HEK293T (cell line): ENCODE data around the gene RNF114.

Source experiments
- CTCF ChIA-PET: fragments of 350-600 bp; formaldehyde crosslinking; extraction: SDS; loops from one replicate; lab custom pipeline; 2021; ENCODE audit warnings: antibody characterized with exemption, inconsistent platforms; lab: Yijun Ruan, JAX
- POLR2A ChIA-PET: fragments of 350-600 bp; formaldehyde crosslinking; extraction: SDS; loops from one replicate; lab custom pipeline; 2020; ENCODE audit warnings: antibody characterized with exemption, inconsistent platforms; lab: Yijun Ruan, JAX
- DNase-seq: peaks from one replicate; pipeline ENCODE4 v3.0.0; 2012; ENCODE audit warnings: mixed read lengths; ENCODE audit errors: extremely low spot score
- ARNT ChIP-seq: fragments of 450-650 bp; IDR thresholded peaks from 2 replicates; pipeline ENCODE4 v1.6.1; 2017; ENCODE audit warnings: mild to moderate bottlenecking
- BHLHE40 ChIP-seq: fragments of 450-650 bp; IDR thresholded peaks from 2 replicates; pipeline ENCODE4 v1.6.1; 2016; ENCODE audit warnings: mild to moderate bottlenecking, moderate library complexity, borderline replicate concordance
- CTBP1 ChIP-seq: fragments of 450-650 bp; IDR thresholded peaks from 2 replicates; pipeline ENCODE4 v1.6.1; 2016; ENCODE audit warnings: borderline replicate concordance
- ELF4 ChIP-seq: fragments of 450-650 bp; IDR thresholded peaks from 2 replicates; pipeline ENCODE4 v1.6.1; 2017; ENCODE audit warnings: antibody characterized with exemption
- FOXA1 ChIP-seq: fragments of 450-650 bp; IDR thresholded peaks from 2 replicates; pipeline ENCODE4 v1.6.1; 2016; ENCODE audit warnings: mild to moderate bottlenecking
- FOXK2 ChIP-seq: fragments of 450-650 bp; IDR thresholded peaks from 2 replicates; pipeline ENCODE4 v1.6.1; 2016; ENCODE audit warnings: mild to moderate bottlenecking
- FOXM1 ChIP-seq: fragments of 450-650 bp; IDR thresholded peaks from 2 replicates; pipeline ENCODE4 v1.6.1; 2017; ENCODE audit warnings: mild to moderate bottlenecking, borderline replicate concordance
- HDGF ChIP-seq: fragments of 450-650 bp; IDR thresholded peaks from 2 replicates; pipeline ENCODE4 v1.6.1; 2017; ENCODE audit warnings: antibody characterized with exemption, borderline replicate concordance
- L3MBTL2 ChIP-seq: fragments of 450-650 bp; conservative IDR thresholded peaks from 2 replicates; pipeline ENCODE4 v1.6.1; 2016; ENCODE audit warnings: mild to moderate bottlenecking
- LEF1 ChIP-seq: fragments of 450-650 bp; IDR thresholded peaks from 2 replicates; pipeline ENCODE4 v1.6.1; 2017; ENCODE audit warnings: mild to moderate bottlenecking, borderline replicate concordance
- NFRKB ChIP-seq: fragments of 450-650 bp; IDR thresholded peaks from 2 replicates; pipeline ENCODE4 v1.6.1; 2016; ENCODE audit warnings: mild to moderate bottlenecking, moderate library complexity
- PKNOX1 ChIP-seq: fragments of 450-650 bp; IDR thresholded peaks from 2 replicates; pipeline ENCODE4 v1.6.1; 2016
- SP1 ChIP-seq: fragments of 450-650 bp; IDR thresholded peaks from 2 replicates; pipeline ENCODE4 v1.6.1; 2017
- SUZ12 ChIP-seq: fragments of 450-650 bp; IDR thresholded peaks from 2 replicates; pipeline ENCODE4 v1.6.1; 2016; ENCODE audit warnings: mild to moderate bottlenecking
- TARDBP ChIP-seq: fragments of 450-650 bp; IDR thresholded peaks from 2 replicates; pipeline ENCODE4 v1.6.1; 2016
- ZNF384 ChIP-seq: fragments of 450-650 bp; IDR thresholded peaks from 2 replicates; pipeline ENCODE4 v1.6.1; 2016

Gene RNF114

GRCh38 chr20:49983848-49984408, 47.7 kb downstream of the RNF114 start:
- TF ChIP-seq SP1 (no peak), FOXA1 (no peak), ELF4 (no peak), ZNF384 (no peak), ARNT (no peak), FOXK2 (no peak), HDGF (no peak), L3MBTL2 (no peak), TARDBP (no peak), CTBP1 (no peak), BHLHE40 (no peak), FOXM1 (no peak), SUZ12 (no peak), PKNOX1 (no peak), LEF1 (no peak), NFRKB (no peak)
- CTCF ChIA-PET: interaction anchor here (0.6 to 2.3 kb wide), 3 partner anchors 68 to 101 kb away, joined by 3 to 8 read pairs (median 4); no protein-coding TSS in a partner anchor
- no peak for DNase-seq
- POLR2A ChIA-PET: no interaction called here

- TF ChIP-seq FOXA1: no peak
- no peak for TF ChIP-seq FOXK2
- TF ChIP-seq BHLHE40: no peak
- no peak for TF ChIP-seq ARNT
- CTCF ChIA-PET: interaction anchor here (0.6 to 2.3 kb wide), 3 partner anchors 69 to 100 kb away, joined by 3 to 8 read pairs (median 4); no protein-coding TSS in a partner anchor
- DNase-seq: no peak
- POLR2A ChIA-PET: no interaction called here
These were observed 48.4 kb downstream of the RNF114 start for GRCh38 chr20:49984426-49985153.

- no peak for TF ChIP-seq ZNF384
- no peak for TF ChIP-seq HDGF
- no peak for TF ChIP-seq BHLHE40
- TF ChIP-seq FOXM1: no peak
- TF ChIP-seq LEF1: no peak
- no peak for TF ChIP-seq FOXK2
- TF ChIP-seq SP1: no peak
- no peak for TF ChIP-seq TARDBP
- no peak for TF ChIP-seq L3MBTL2
- TF ChIP-seq CTBP1: no peak
- no peak for TF ChIP-seq NFRKB
- no peak for TF ChIP-seq FOXA1
- no peak for TF ChIP-seq SUZ12
- no peak for TF ChIP-seq ELF4
- no peak for TF ChIP-seq ARNT
- no peak for TF ChIP-seq PKNOX1
- DNase-seq: no peak
- POLR2A ChIA-PET: no interaction called here
- CTCF ChIA-PET: no interaction called here
These were observed 49.0 kb downstream of the RNF114 start for GRCh38 chr20:49985157-49985556.

GRCh38 chr20:49985617-49986016, 49.4 kb downstream of the RNF114 start:
- no peak for TF ChIP-seq NFRKB
- no peak for TF ChIP-seq LEF1
- TF ChIP-seq HDGF: no peak
- TF ChIP-seq ELF4: no peak
- no peak for TF ChIP-seq PKNOX1
- no peak for TF ChIP-seq SUZ12
- no peak for TF ChIP-seq ARNT
- no peak for TF ChIP-seq FOXM1
- ChIA-PET POLR2A (no interaction called here), CTCF (no interaction called here)
- no peak for DNase-seq

- POLR2A ChIA-PET: no interaction called here
- TF ChIP-seq BHLHE40 (no peak), FOXA1 (no peak), ARNT (no peak)
- no peak for DNase-seq
- CTCF ChIA-PET: no interaction called here
These were observed 49.9 kb downstream of the RNF114 start for GRCh38 chr20:49986049-49986448.

- CTCF ChIA-PET: interaction anchor here (0.5 to 1.0 kb wide), 3 partner anchors 60 to 944 kb away, joined by 3 read pairs; partner anchors contain the start of gene ADNP
- DNase-seq: no peak
- POLR2A ChIA-PET: no interaction called here
- TF ChIP-seq SP1 (no peak), FOXA1 (no peak), LEF1 (no peak), ELF4 (no peak)
These were observed 51.0 kb downstream of the RNF114 start for GRCh38 chr20:49987015-49987867.
